Measurements from ENCODE around the gene CCL14.

The CCL14 gene

DNA sequence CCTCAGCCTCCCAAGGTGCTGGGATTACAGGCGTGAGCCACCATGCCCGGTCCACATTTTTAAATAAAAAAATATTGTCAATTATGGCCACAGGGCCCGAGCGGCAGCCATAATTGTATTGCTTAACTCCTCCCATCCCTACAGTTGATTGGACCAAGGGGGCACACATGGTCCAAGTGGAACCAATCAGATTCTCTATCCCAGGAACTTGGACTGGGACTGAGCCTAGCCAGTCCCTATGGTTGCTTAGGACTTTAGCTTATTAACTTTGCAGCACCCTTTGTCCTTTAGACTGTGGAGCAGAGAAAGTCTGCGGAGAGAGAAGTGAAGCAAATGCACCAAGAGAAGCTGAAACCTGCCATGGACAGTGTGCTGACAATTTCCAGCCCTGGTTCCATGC lies 50.5 kb downstream of the CCL14 start:
- no peak for DNase-seq

DNA sequence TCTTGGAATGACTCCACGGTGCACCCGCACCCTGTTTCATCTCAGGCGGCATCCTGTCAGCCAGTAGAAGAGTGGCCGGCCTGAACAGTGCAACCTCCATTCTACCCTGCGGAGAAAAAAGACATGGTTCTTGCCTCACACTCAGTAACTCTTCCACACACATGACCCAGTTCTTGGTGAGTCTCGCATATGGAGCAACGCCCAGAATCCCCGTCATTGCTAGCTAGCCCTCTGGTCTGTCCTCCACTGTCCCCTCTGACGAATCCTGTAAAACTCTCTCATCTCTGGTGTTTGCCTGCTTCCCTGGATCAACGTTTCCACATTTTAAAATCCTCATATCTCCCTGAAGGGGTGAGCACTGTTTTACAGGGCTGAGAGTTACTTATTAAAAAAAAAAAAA lies 51.8 kb downstream of the CCL14 start:
- DNase-seq, result no peak
